ENCODE results near the gene SIRPA.

SIRPA gene

GRCh38 chr20:1894951-1895673, at the start of gene SIRPA:
TSS of gene SIRPA (plus strand) at chr20:1895407. CDS start at chr20:1895448, 41 bp downstream.
- DNase-seq (ENCODE audit: low read depth) = no peak

GRCh38 chr20:1845701-1846100, 49.5 kb upstream of the SIRPA start:
- no peak for DNase-seq (ENCODE audit: low read depth)

DNA sequence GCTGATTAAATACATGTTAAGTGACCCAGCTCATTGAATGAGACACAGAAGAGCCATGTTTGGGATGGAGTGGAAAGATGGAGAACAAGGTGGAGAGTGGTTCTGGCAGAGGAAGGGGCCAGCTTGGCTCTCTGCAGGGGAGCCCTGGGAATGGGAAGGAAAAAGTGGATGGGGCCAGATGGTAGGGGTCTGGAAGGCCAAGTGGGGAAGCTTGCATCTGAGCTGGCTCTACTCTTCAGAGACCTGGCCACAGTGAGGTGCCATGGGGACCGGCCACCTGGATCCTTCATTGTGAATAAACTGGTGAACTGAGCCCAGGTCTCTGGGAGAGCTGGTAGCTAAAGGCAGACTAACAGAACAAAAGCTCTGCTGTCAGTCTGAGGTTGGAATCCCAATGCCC, 48.9 kb upstream of the SIRPA start:
- no peak for DNase-seq (ENCODE audit: low read depth)

DNA sequence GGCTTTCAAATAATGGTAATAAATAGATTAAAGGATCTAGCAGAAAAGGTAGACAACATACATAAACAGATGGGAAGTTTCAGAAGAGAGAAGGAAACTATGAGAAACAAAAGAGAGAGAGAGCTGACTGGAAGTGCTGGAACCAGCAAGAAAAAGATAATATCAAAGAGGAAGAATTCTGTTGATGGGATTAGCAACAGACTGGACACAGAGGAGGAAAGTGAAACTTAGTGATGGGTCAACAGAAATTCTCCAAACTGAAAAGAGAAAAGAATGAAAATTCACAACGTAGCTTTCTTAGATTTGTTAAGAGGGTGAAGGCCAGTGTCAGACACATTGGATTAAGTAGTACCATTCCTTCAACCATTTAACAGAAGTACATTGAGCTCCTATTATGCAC, 48.3 kb upstream of the SIRPA start:
- DNase-seq (ENCODE audit: low read depth) = no peak

- DNase-seq (ENCODE audit: low read depth) = no peak
These were observed 47.4 kb upstream of the SIRPA start for GRCh38 chr20:1847780-1848179.

DNA sequence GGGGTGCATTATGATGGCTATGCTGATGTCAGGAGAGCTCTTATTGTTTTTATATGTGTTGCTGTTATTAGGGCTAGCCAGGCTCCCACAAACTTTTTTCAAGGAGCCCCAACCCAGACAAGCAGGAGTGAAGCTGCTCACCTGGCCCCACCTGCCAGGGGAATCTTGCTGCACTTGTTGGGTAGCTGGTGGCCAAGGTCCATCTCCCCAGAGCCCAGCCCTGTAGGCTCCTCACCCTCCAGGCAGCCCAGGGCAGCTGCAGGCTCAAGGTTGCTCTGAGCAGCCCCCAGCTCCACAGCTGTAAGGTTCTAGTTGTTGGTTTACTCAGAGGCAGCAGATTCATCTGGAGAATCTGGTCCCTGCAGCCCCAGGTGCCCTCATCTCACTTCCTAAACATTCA, 46.8 kb upstream of the SIRPA start:
- no peak for DNase-seq (ENCODE audit: low read depth)

- no peak for DNase-seq (ENCODE audit: low read depth)
These were observed 43.8 kb upstream of the SIRPA start for GRCh38 chr20:1851396-1851795.

- no peak for DNase-seq (ENCODE audit: low read depth)
These were observed 41.7 kb upstream of the SIRPA start for GRCh38 chr20:1853473-1853872.

- no peak for DNase-seq (ENCODE audit: low read depth)
These were observed 41.0 kb upstream of the SIRPA start for GRCh38 chr20:1854246-1854645.

GRCh38 chr20:1855109-1855508, 40.1 kb upstream of the SIRPA start:
- DNase-seq (ENCODE audit: low read depth) = no peak

DNA sequence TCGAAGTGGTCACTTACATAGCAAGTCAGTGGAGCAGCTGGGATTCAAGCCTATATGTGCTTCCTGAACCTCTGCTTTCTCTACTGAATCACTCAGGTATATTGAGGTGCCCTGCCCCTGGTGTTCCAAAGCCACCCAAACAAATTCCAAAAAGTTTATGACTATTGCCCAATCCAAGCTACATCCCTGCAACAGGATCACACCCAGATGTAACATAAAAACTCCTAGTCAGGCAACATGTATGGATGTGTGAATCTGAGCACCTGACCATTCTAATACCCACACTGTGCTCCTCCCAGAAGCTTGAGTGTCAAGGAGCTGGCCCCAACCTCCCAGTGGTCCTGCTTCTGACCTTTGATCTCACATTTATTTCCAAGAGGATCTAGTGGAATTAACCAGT, 39.5 kb upstream of the SIRPA start:
- DNase-seq (ENCODE audit: low read depth) = no peak

GRCh38 chr20:1856424-1856823, 38.8 kb upstream of the SIRPA start:
- peak; percentile 68 for DNase-seq (ENCODE audit: low read depth)

DNA sequence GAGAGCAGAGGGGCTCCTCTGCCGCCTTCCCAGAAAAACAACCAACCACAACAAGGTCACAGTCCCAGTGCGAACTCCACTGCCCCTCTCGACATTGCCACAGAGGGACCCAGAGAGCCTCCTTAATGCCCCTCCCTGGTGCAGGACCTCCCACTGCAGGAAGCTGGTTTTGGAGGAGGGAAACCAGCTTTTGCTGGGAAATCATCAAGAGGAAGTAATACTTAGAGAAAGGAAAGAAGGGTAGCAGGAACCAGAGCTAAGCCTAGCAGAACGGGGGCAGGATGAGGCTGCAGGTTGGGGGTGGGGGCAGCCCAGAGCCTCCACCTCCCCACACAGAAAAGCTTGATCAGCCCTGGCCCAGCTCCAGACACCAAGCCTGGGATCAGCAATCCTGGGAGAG, 37.7 kb upstream of the SIRPA start:
- no peak for DNase-seq (ENCODE audit: low read depth)

DNA sequence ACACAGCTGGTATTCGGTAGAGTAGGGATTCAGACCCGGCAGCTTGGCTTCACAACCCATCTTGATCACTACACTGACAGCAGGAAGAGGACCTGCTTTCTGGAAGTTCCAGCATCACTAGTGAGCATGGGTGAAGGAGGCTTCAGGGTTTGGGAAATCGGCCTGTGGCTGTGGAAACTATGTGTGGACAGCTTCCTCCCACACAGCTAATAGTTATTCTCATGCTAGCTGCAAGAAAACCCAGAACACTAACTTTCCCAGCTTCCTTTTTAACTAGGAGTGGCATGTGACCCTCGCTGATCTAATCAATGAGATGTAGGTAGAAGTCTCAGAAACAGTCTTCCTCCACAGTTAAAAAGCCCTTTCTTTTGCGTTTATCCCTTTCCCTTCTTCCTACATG, 36.3 kb upstream of the SIRPA start:
- no peak for DNase-seq (ENCODE audit: low read depth)

DNA sequence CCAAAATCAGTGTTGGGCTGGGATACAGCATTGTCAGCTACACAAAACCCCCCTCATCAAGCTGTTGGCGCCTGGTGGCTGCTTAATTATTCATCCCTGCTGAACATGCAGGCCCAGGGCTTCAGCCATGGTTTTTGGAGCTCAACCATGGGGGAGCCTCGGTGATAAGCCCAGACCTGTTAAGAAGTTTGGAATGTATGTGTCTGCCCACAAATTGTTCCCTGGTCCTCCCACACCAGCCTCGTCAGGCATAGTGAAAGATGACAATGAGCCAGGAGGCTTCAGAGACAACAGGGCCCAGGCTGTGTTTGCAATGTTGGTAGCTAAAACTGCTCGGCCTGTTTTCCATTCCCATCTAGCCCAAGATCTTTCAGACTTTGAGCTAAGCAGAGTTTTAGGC, 34.8 kb upstream of the SIRPA start:
- peak; percentile 65 for DNase-seq (ENCODE audit: low read depth)

GRCh38 chr20:1861347-1861976, 33.7 kb upstream of the SIRPA start:
- DNase-seq (ENCODE audit: low read depth) = no peak

- DNase-seq (ENCODE audit: low read depth) = no peak
These were observed 33.1 kb upstream of the SIRPA start for GRCh38 chr20:1861996-1862662.

- no peak for DNase-seq (ENCODE audit: low read depth)
These were observed 32.5 kb upstream of the SIRPA start for GRCh38 chr20:1862663-1863053.

DNA sequence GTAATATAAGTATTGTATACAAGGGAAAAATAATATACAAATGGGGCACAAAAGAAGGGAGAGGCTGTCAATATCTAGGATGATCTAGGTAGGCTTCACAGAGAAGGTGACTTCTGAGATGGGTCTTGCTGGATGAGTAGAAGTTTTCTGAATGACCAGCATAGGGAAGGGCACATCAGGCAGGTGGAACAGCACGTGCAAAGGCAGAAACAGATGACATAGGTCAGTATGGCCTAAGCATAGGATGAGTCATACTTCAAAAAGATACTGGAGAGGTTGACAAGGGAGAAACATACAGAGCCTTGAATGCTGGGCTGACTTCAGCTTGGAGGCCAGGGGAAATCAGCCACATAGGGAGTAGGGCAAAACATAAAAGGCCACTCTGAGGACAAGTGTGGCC, 31.9 kb upstream of the SIRPA start:
- DNase-seq (ENCODE audit: low read depth) = no peak

DNA sequence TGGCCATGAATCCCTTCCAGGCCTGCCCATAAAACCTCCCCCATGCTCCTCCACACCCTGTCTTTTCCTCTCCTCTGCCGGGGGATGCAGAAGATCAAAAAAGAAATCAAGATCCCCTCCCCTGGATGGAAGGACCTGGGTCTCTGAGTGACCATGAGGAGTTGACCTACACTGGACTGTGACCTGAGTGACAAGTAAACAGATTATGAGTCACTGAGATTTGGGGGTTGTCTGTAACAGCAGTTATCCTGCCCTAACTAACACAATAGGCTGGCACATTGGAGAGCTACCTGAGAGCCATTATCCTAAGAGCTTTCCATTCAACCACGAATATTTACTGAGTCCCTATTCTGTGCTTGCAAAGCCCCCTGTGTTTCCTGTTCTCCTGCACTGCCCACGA, 28.4 kb upstream of the SIRPA start:
- no peak for DNase-seq (ENCODE audit: low read depth)

DNA sequence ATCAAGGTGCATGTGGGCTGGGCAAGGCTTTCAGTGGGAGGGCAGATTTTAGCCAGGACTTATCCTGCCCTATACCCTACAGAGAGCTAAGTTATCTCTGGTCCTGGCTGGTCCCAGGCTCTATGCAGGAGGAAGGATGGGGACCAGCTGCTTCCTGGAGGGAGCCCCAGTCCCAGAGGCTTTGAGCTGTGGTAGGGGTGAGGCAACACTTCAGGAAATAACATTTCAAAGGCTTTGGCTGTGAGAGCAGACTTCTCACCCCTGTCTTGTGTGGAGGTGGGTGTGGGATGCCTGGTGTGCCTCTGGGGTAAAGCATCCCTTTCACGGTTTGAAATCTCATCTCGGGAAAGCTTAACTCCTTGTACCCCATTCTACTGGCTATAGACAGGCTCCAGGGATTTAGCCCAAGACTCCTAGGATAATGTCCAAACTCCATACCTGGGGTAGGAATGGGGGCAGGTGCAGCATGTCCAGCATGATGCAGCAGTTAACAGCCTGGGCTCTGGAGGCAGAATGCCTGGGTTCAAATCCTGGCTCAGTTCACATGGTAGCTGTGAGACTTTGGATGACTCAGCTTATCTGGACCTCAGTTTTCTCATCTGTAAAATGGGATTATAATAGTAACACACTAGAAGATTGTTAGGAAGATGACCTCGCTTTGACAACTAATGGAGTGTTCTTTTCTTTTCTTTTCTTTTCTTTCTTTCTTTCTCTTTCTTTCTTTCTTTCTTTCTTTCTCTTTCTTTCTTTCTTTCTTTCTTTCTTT, 27.5 kb upstream of the SIRPA start:
- no peak for DNase-seq (ENCODE audit: low read depth)

- no peak for DNase-seq (ENCODE audit: low read depth)
These were observed 26.4 kb upstream of the SIRPA start for GRCh38 chr20:1868856-1869255.

GRCh38 chr20:1870323-1870722, 24.9 kb upstream of the SIRPA start:
- no peak for DNase-seq (ENCODE audit: low read depth)
